Diencephalon (tissue), 1 donor: Measurements from ENCODE around the gene ZNF85. TPM values are rescaled to one million over a fixed set of nuclear protein-coding genes. Genes with fewer than 3 reads are reported as not detected.

Experiments
- total RNA-seq: library from RNA; depleted of rRNA; stranded (reverse); fragments of >200 nt; gene quantifications from one replicate; pipeline ENCODE4 v1.2.3, GENCODE V29; 2014

Gene ZNF85
- 26.1 TPM for total RNA-seq

DNA sequence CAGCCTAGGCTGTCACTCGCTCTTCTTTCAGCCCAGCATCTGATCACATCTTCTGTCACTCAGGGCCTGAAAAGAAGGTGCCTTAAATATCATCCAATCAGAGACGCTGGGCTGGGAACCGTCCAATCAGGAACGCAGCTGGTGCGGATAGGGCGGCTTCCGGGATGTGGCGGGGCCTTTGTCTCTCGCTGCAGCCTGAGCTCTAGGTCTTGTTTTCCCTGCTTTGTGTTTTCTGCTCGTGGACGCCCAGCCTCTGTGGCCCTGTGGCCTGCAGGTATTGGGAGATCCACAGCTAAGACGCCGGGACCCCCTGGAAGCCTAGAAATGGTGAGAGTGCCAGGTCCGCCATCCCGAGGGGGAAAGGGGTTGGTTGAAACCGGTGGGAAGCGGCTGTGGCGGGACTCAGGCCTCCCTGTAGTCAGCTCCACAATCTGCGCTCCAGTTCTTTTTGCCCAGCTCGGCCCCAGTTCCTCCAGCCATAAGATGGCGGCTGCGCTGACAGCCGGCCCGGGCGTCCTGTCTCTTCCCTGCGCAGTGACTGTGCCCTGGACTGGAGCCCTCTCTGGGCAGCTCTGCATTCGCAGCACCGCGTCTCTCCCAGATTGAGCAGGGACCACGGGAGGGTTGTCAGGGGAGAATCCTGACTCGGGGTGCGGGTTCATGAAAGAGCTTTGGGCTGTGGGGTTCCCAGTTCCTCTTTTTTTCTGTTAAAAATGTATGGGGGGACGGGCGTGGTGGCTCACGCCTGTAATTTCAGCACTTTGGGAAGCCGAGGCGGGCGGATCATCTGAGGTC is at the start of gene ZNF85:
Gene ZNF85 (plus strand): TSS at position 175 of the 795 bp plus-strand sequence. CDS start 150 bp downstream, at position 325.

Other genes with a start within 250 kb of the ZNF85 start
- 13.4 TPM for gene ZNF66, start 146.9 kb upstream of the ZNF85 start, total RNA-seq
- gene ZNF430, start 97.4 kb downstream of the ZNF85 start, total RNA-seq, result 25.6 TPM
- 33.0 TPM for gene ZNF714, start 159.0 kb downstream of the ZNF85 start, total RNA-seq
- gene ZNF431, start 218.8 kb downstream of the ZNF85 start, total RNA-seq, result 16.4 TPM